NT2/D1 (cell line): Measurements from ENCODE around the gene CPNE5.

Experiments
- DNase-seq: peaks from one replicate; pipeline ENCODE4 v3.0.0-alpha.2; 2011; ENCODE audit warnings: low read depth, low spot score
- H3K27me3 ChIP-seq: 2 replicates; pipeline ENCODE4 v1.6.0; 2011; ENCODE audit warnings: mild to moderate bottlenecking; ENCODE audit not compliant: insufficient read length, insufficient read depth
- H3K36me3 ChIP-seq: 2 replicates; pipeline ENCODE4 v1.6.1; 2011; ENCODE audit warnings: mild to moderate bottlenecking, low read length, mixed read lengths; ENCODE audit not compliant: insufficient read depth, insufficient read length
- H3K4me1 ChIP-seq: 2 replicates; pipeline ENCODE4 v1.5.1; 2011; ENCODE audit not compliant: insufficient read depth, insufficient read length
- H3K4me3 ChIP-seq: 2 replicates; pipeline ENCODE4 v1.5.1; 2011; ENCODE audit warnings: low read depth; ENCODE audit not compliant: insufficient read length
- H3K9ac ChIP-seq: 2 replicates; pipeline ENCODE4 v1.6.0; 2011; ENCODE audit warnings: low read depth; ENCODE audit not compliant: insufficient read length
- H3K9me3 ChIP-seq: 2 replicates; pipeline ENCODE4 v1.5.1; 2011; ENCODE audit warnings: mild to moderate bottlenecking, low read length; ENCODE audit not compliant: insufficient read depth
- SUZ12 ChIP-seq: IDR thresholded peaks from 2 replicates; pipeline ENCODE4 v1.6.1; 2011; ENCODE audit not compliant: insufficient read length, insufficient read depth; ENCODE audit errors: extremely low read depth
- YY1 ChIP-seq: IDR thresholded peaks from 2 replicates; pipeline ENCODE4 v1.6.1; 2011; ENCODE audit not compliant: insufficient read length, insufficient read depth
- ZNF274 ChIP-seq: IDR thresholded peaks from 2 replicates; pipeline ENCODE4 v1.6.1; 2011; ENCODE audit warnings: mild to moderate bottlenecking, low read depth, low read length

The CPNE5 gene

DNA sequence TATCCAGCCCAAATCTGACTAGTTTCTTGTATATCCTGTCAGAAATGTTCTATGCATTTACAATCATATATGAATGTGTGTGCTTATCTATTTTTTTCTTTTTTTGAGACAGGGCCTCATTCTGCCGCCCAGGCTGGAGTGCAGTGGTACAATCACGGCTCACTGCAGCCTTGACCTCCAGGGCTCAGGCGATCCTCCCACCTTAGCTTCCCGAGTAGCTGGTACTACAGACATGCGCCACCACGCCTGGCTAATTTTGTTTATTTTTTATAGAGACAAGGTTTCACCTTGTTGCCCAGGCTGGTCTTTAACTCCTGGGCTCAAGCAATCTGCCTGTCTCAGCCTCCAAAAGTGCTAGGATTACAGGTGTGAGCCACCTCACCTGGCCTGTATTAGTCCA is 144.6 kb downstream of the CPNE5 start:
- DNase-seq: no peak
- Histone ChIP-seq H3K9me3 (no peaks in the 10 kb centered on the region), H3K27me3 (no peaks in the 10 kb centered on the region), H3K9ac (no peak overlapping the region), H3K4me3 (no peak overlapping the region), H3K36me3 (no peaks in the 10 kb centered on the region), H3K4me1 (no peaks in the 10 kb centered on the region)
- no peak for TF ChIP-seq ZNF274
- no peak for TF ChIP-seq YY1

GRCh38 chr6:36692861-36693702 is 146.2 kb downstream of the CPNE5 start:
- no peak for DNase-seq
- Histone ChIP-seq H3K36me3 (no peaks in the 10 kb centered on the region), H3K9me3 (no peaks in the 10 kb centered on the region), H3K4me1 (no peaks in the 10 kb centered on the region), H3K4me3 (no peak overlapping the region), H3K9ac (no peak overlapping the region), H3K27me3 (no peaks in the 10 kb centered on the region)
- TF ChIP-seq ZNF274 (no peak), SUZ12 (no peak), YY1 (no peak)

DNA sequence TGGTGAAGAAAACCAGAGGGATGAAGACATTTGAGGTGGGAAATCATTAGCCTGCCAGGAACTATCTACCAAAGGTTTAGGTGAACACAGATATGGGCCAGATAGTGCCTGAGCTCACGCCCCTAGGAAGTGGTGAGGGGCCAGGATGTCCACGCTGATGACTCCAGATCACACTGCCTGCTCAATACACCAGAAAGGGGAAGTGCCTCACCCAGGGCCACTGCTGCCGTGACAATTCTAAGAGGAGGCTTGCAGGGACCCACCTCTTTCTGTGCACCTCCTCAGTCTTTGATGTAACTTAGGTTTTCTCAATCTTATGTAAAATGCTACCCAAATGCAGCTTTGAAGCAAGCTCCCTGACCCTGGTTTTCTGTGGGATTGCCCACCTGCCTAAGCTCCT is 147.0 kb downstream of the CPNE5 start:
- no peak overlapping the region for H3K4me3 ChIP-seq
- no peak overlapping the region for H3K9ac ChIP-seq
- H3K4me1 ChIP-seq: no peaks in the 10 kb centered on the region
- DNase-seq: no peak
- no peaks in the 10 kb centered on the region for H3K9me3 ChIP-seq
- no peaks in the 10 kb centered on the region for H3K36me3 ChIP-seq
- no peaks in the 10 kb centered on the region for H3K27me3 ChIP-seq
- no peak for TF ChIP-seq YY1

DNA sequence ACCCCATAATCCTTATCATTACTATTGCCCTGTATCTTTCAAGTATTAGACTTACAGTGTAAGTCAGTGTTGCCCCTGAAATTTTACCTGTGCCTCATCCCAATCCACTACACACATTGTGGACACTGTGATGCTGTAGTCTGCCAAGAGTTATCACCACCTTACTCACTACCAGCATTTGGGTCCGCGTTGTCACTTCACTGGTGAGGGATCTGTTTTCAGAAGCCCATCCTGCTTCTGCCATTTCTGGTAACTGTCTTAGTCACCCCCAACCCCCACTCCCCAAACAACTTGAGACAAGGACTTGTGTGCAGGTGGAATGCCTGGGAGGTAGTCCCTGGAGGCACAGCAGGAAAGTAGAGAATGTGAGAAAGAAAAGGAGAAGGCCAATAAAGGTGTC is 147.6 kb downstream of the CPNE5 start:
- no peaks in the 10 kb centered on the region for H3K9me3 ChIP-seq
- H3K9ac ChIP-seq: no peak overlapping the region
- DNase-seq: no peak
- no peak overlapping the region for H3K4me3 ChIP-seq
- H3K27me3 ChIP-seq: no peaks in the 10 kb centered on the region
- TF ChIP-seq ZNF274 (no peak), YY1 (no peak), SUZ12 (no peak)
- no peaks in the 10 kb centered on the region for H3K4me1 ChIP-seq
- peaks cover 5% of the 10 kb centered on the region for H3K36me3 ChIP-seq

DNA sequence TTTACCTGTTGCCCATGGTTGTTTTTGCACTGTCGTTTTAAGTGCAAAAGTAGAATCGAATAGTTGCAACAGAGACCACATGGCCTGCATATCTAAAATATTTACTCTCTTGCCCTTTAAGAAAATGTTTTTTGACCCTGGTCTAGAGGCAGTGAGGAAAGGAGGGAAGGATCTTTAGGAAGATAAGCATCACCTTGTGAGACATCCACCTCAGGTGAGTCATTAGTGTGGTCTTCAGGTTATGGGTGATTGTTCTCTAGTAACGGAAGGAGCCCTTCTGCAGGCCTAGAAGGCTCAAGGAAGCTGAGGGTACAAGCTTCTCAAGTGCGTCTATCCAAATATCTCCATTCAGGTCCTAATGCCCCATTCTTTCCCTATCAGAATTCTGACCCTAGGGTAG is 148.2 kb downstream of the CPNE5 start:
- no peak overlapping the region for H3K9ac ChIP-seq
- TF ChIP-seq SUZ12: no peak
- no peak for TF ChIP-seq YY1
- TF ChIP-seq ZNF274: no peak
- H3K4me1 ChIP-seq: no peaks in the 10 kb centered on the region

More for the DNA sequence above, 148.2 kb downstream of the CPNE5 start:
- H3K27me3 ChIP-seq: no peaks in the 10 kb centered on the region
- no peak for DNase-seq
- H3K4me3 ChIP-seq: no peak overlapping the region
- no peaks in the 10 kb centered on the region for H3K9me3 ChIP-seq
- H3K36me3 ChIP-seq: peaks cover 11% of the 10 kb centered on the region
